Neural cell (in vitro differentiated cells): Measurements from ENCODE around the gene WNT16. TPM values are rescaled to one million over a fixed set of nuclear protein-coding genes. Genes with fewer than 3 reads are reported as not detected.

Source experiments
- H2AFZ ChIP-seq: fragments of 200-600, 300-800 bp; sonication (generic), shearing (Covaris generic); 2 replicates; pipeline ENCODE4 v1.6.0; 2014; ENCODE audit warnings: low read depth, mild to moderate bottlenecking, antibody characterized with exemption, low read length, moderate library complexity
- H3F3A ChIP-seq: fragments of 200-600 bp; shearing (Covaris generic); 2 replicates; pipeline ENCODE4 v1.6.1; 2016; ENCODE audit warnings: mild to moderate bottlenecking, moderate library complexity, mixed read lengths, antibody characterized with exemption, low read length; ENCODE audit not compliant: insufficient read depth, poor library complexity, severe bottlenecking
- H3K27ac ChIP-seq: fragments of 200-600, 300-800 bp; sonication (generic), shearing (Covaris generic); 2 replicates; pipeline ENCODE4 v1.5.1; 2014; ENCODE audit warnings: mild to moderate bottlenecking, low read length, moderate library complexity
- H3K27me3 ChIP-seq: fragments of 300-800, 200-600 bp; sonication (generic), shearing (Covaris generic); 2 replicates; pipeline ENCODE4 v1.6.0; 2014; ENCODE audit warnings: mild to moderate bottlenecking, low read depth, low read length, moderate library complexity; ENCODE audit not compliant: insufficient read depth
- H3K36me3 ChIP-seq: fragments of 300-800, 200-600 bp; sonication (generic), shearing (Covaris generic); 2 replicates; pipeline ENCODE4 v1.5.1; 2014; ENCODE audit warnings: mild to moderate bottlenecking, antibody characterized with exemption, low read length, moderate library complexity; ENCODE audit not compliant: insufficient read depth
- H3K4me2 ChIP-seq: fragments of 300-800, 200-600 bp; sonication (generic), shearing (Covaris generic); 2 replicates; pipeline ENCODE4 v1.6.0; 2014; ENCODE audit warnings: mild to moderate bottlenecking, low read length
- H3K4me3 ChIP-seq: fragments of 300-800, 200-600 bp; sonication (generic), shearing (Covaris generic); 2 replicates; pipeline ENCODE4 v1.5.1; 2014; ENCODE audit warnings: mild to moderate bottlenecking, low read length, moderate library complexity
- H3K79me2 ChIP-seq: fragments of 200-600 bp; shearing (Covaris generic); replicated peaks from 2 replicates; pipeline ENCODE4 v1.6.0; 2014; ENCODE audit warnings: mild to moderate bottlenecking, low read length, moderate library complexity; ENCODE audit not compliant: insufficient read depth
- H3K9ac ChIP-seq: fragments of 300-800, 200-600 bp; sonication (generic), shearing (Covaris generic); 2 replicates; pipeline ENCODE4 v1.6.1; 2016; ENCODE audit warnings: mild to moderate bottlenecking, low read length, mixed read lengths
- H3K9me2 ChIP-seq: fragments of 200-600 bp; shearing (Covaris generic); 2 replicates; pipeline ENCODE4 v1.6.1; 2016; ENCODE audit warnings: mild to moderate bottlenecking, low read length, mixed read lengths; ENCODE audit not compliant: insufficient read depth
- H3K9me3 ChIP-seq: fragments of 200-600, 300-800 bp; sonication (generic), shearing (Covaris generic); 2 replicates; pipeline ENCODE4 v1.6.1; 2016; ENCODE audit warnings: mild to moderate bottlenecking, mixed run types, low read length, moderate library complexity, mixed read lengths
- H4K20me1 ChIP-seq: fragments of 200-600 bp; shearing (Covaris generic); 2 replicates; pipeline ENCODE4 v1.6.1; 2016; ENCODE audit warnings: mild to moderate bottlenecking, mixed run types; ENCODE audit not compliant: insufficient read depth
- CTCF ChIP-seq: fragments of 450-650 bp; IDR thresholded peaks from 2 replicates; pipeline ENCODE4 v1.5.1; 2014; ENCODE audit warnings: antibody characterized with exemption, mild to moderate bottlenecking, moderate library complexity; ENCODE audit not compliant: poor library complexity, severe bottlenecking
- EP300 ChIP-seq: fragments of 450-650 bp; conservative IDR thresholded peaks from 2 replicates; pipeline ENCODE4 v1.6.1; 2014; ENCODE audit warnings: antibody characterized with exemption, mild to moderate bottlenecking, moderate library complexity; ENCODE audit not compliant: poor library complexity, severe bottlenecking
- EZH2 ChIP-seq: fragments of 200-600, 300-800 bp; shearing (Covaris generic), sonication (generic); IDR thresholded peaks from 2 replicates; pipeline ENCODE4 v1.6.1; 2014; ENCODE audit warnings: antibody characterized with exemption, low read length, borderline replicate concordance, mild to moderate bottlenecking; ENCODE audit not compliant: insufficient read depth, poor library complexity, severe bottlenecking
- MXI1 ChIP-seq: fragments of 450-650 bp; conservative IDR thresholded peaks from 2 replicates; pipeline ENCODE4 v1.6.1; 2014; ENCODE audit warnings: antibody characterized with exemption, mild to moderate bottlenecking; ENCODE audit not compliant: poor library complexity, severe bottlenecking
- POLR2AphosphoS5 ChIP-seq: IDR thresholded peaks from 2 replicates; pipeline ENCODE4 v1.6.1; 2012
- RAD21 ChIP-seq: fragments of 450-650 bp; conservative IDR thresholded peaks from 2 replicates; pipeline ENCODE4 v1.6.1; 2014; ENCODE audit warnings: antibody characterized with exemption, mild to moderate bottlenecking, moderate library complexity
- REST ChIP-seq: IDR thresholded peaks from 2 replicates; pipeline ENCODE4 v1.6.1; 2012; ENCODE audit warnings: borderline replicate concordance
- SMC3 ChIP-seq: fragments of 450-650 bp; conservative IDR thresholded peaks from 2 replicates; pipeline ENCODE4 v1.6.1; 2014; ENCODE audit warnings: antibody characterized with exemption, mild to moderate bottlenecking, moderate library complexity; ENCODE audit not compliant: poor library complexity
- TAF1 ChIP-seq: IDR thresholded peaks from 2 replicates; pipeline ENCODE4 v1.6.1; 2012; ENCODE audit warnings: low read depth
- polyA plus RNA-seq: library from polyadenylated mRNA; depleted of rRNA; stranded (reverse); fragments of >200 nt; gene quantifications from 2 replicates; pipeline ENCODE4 v1.2.3, GENCODE V29; 2014

WNT16 gene
- polyA plus RNA-seq, 1 donor from 2014 or later, result not detected

GRCh38 chr7:121366852-121367431 is 38.1 kb downstream of the WNT16 start:
- no peak overlapping the region for H3K9ac ChIP-seq
- no peaks in the 10 kb centered on the region for H3K9me3 ChIP-seq
- no peak overlapping the region for H3K27ac ChIP-seq
- no peaks in the 10 kb centered on the region for H4K20me1 ChIP-seq
- H3K4me3 ChIP-seq, result no peak overlapping the region
- H3K9me2 ChIP-seq, result no peaks in the 10 kb centered on the region
- no peaks in the 10 kb centered on the region for H3F3A ChIP-seq
- no peaks in the 10 kb centered on the region for H3K36me3 ChIP-seq
- H3K27me3 ChIP-seq, result no peaks in the 10 kb centered on the region
- TF ChIP-seq RAD21 (peak; percentile 90), REST (no peak), CTCF (peak; percentile 86), SMC3 (peak; percentile 94)
- H2AFZ ChIP-seq, result no peak overlapping the region
- no peaks in the 10 kb centered on the region for H3K79me2 ChIP-seq
- H3K4me2 ChIP-seq, result no peak overlapping the region

- Histone ChIP-seq H3K9me2 (no peaks in the 10 kb centered on the region), H3K9me3 (no peaks in the 10 kb centered on the region), H4K20me1 (no peaks in the 10 kb centered on the region), H3F3A (no peaks in the 10 kb centered on the region), H3K4me2 (no peak overlapping the region), H3K27ac (no peak overlapping the region), H3K27me3 (no peaks in the 10 kb centered on the region), H3K9ac (no peak overlapping the region), H2AFZ (no peak overlapping the region), H3K79me2 (no peaks in the 10 kb centered on the region), H3K4me3 (no peak overlapping the region), H3K36me3 (no peaks in the 10 kb centered on the region)
- TF ChIP-seq EZH2 (no peak), TAF1 (no peak), POLR2AphosphoS5 (no peak), SMC3 (no peak), CTCF (no peak), REST (no peak), RAD21 (no peak), EP300 (no peak), MXI1 (no peak)
Measured at GRCh38 chr7:121369462-121369861, 40.7 kb downstream of the WNT16 start.
